NT2/D1 (cell line): Measurements from ENCODE around the gene PTRH2.

Source experiments
- DNase-seq: peaks from one replicate; pipeline ENCODE4 v3.0.0-alpha.2; 2011; ENCODE audit warnings: low read depth, low spot score
- H3K27me3 ChIP-seq: 2 replicates; pipeline ENCODE4 v1.6.0; 2011; ENCODE audit warnings: mild to moderate bottlenecking; ENCODE audit not compliant: insufficient read length, insufficient read depth
- H3K36me3 ChIP-seq: 2 replicates; pipeline ENCODE4 v1.6.1; 2011; ENCODE audit warnings: mild to moderate bottlenecking, low read length, mixed read lengths; ENCODE audit not compliant: insufficient read depth, insufficient read length
- H3K4me1 ChIP-seq: 2 replicates; pipeline ENCODE4 v1.5.1; 2011; ENCODE audit not compliant: insufficient read depth, insufficient read length
- H3K4me3 ChIP-seq: 2 replicates; pipeline ENCODE4 v1.5.1; 2011; ENCODE audit warnings: low read depth; ENCODE audit not compliant: insufficient read length
- H3K9ac ChIP-seq: 2 replicates; pipeline ENCODE4 v1.6.0; 2011; ENCODE audit warnings: low read depth; ENCODE audit not compliant: insufficient read length
- H3K9me3 ChIP-seq: 2 replicates; pipeline ENCODE4 v1.5.1; 2011; ENCODE audit warnings: mild to moderate bottlenecking, low read length; ENCODE audit not compliant: insufficient read depth
- SUZ12 ChIP-seq: IDR thresholded peaks from 2 replicates; pipeline ENCODE4 v1.6.1; 2011; ENCODE audit not compliant: insufficient read length, insufficient read depth; ENCODE audit errors: extremely low read depth
- YY1 ChIP-seq: IDR thresholded peaks from 2 replicates; pipeline ENCODE4 v1.6.1; 2011; ENCODE audit not compliant: insufficient read length, insufficient read depth
- ZNF274 ChIP-seq: IDR thresholded peaks from 2 replicates; pipeline ENCODE4 v1.6.1; 2011; ENCODE audit warnings: mild to moderate bottlenecking, low read depth, low read length

Gene PTRH2

DNA sequence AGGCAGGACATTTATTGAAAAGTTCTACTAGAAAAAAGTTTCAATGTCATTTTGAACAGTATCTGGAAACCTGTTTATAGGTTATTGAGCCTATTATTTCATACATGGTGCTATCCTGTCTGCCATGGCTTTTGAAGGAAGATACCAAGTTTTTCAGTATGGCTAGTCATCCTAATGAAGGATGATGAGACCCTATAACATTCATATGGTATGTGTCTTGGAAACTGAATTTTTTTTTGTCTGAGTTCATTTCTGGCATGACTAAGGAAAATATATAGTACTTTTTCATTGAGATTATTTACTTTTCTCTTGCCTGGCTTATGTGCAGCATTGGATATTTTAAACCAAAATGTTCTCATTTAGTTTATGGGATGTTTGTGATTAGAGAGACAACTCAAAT lies 57.3 kb downstream of the PTRH2 start:
- Histone ChIP-seq H3K9ac (no peak overlapping the region), H3K36me3 (peaks cover 92% of the 10 kb centered on the region), H3K4me1 (no peaks in the 10 kb centered on the region), H3K4me3 (no peak overlapping the region), H3K27me3 (no peaks in the 10 kb centered on the region), H3K9me3 (peaks cover 12% of the 10 kb centered on the region)
- no peak for TF ChIP-seq ZNF274
- TF ChIP-seq YY1, result no peak
- TF ChIP-seq SUZ12, result no peak
- no peak for DNase-seq
